Caco-2 (cell line): Measurements from ENCODE around the gene NPPC. TPM values are rescaled to one million over a fixed set of nuclear protein-coding genes. Genes with fewer than 3 reads are reported as not detected.

Source experiments
- BruUV-seq: library from RNA; stranded (reverse); fragments of 400-500 nt; replicated peaks from 2 replicates; lab custom pipeline; 2021; lab: Mats Ljungman, UMichigan
- CTCF ChIA-PET: fragments of 300-600 bp; sonication (Branson Sonifier 250); formaldehyde crosslinking; loops from one replicate; lab custom pipeline; 2022; ENCODE audit warnings: antibody characterized with exemption; lab: Charles Lee
- POLR2A ChIA-PET: fragments of 300-600 bp; sonication (Branson Sonifier 250); formaldehyde crosslinking; loops from one replicate; lab custom pipeline; 2022; ENCODE audit warnings: antibody characterized with exemption; lab: Charles Lee
- DNase-seq, 2 experiments: peaks; one replicate each; pipeline versions ENCODE4 v3.0.0 to v3.0.0-alpha.2; 2020 to 2022
- H3K27me3 ChIP-seq: replicated peaks from 2 replicates; pipeline ENCODE4 v1.6.0; 2011; ENCODE audit warnings: low read length; ENCODE audit not compliant: control insufficient read depth, insufficient read depth
- H3K36me3 ChIP-seq: 2 replicates; pipeline ENCODE4 v1.5.1; 2011; ENCODE audit warnings: low read length; ENCODE audit not compliant: control insufficient read depth, insufficient read depth
- H3K4me1 ChIP-seq: fragments of 250-450 bp; sonication (Bioruptor Pico); 2 replicates; pipeline ENCODE4 v1.5.1; 2020; ENCODE audit warnings: mild to moderate bottlenecking
- H3K4me3 ChIP-seq: 2 replicates; pipeline ENCODE4 v1.5.1; 2011; ENCODE audit warnings: low read depth, mild to moderate bottlenecking, control low read depth, low read length
- H3K9me3 ChIP-seq: fragments of 250-450 bp; sonication (Bioruptor Pico); 2 replicates; pipeline ENCODE4 v1.5.1; 2020; ENCODE audit warnings: mild to moderate bottlenecking, moderate library complexity
- H3K27ac Mint-ChIP-seq: one replicate; pipeline ENCODE4 v1.8.0; 2022; ENCODE audit warnings: mixed read lengths; ENCODE audit not compliant: unreplicated experiment
- H3K27me3 Mint-ChIP-seq: one replicate; pipeline ENCODE4 v1.8.0; 2022; ENCODE audit warnings: mixed read lengths; ENCODE audit not compliant: insufficient read depth, unreplicated experiment
- H3K36me3 Mint-ChIP-seq: one replicate; pipeline ENCODE4 v1.8.0; 2022; ENCODE audit warnings: mild to moderate bottlenecking, mixed read lengths; ENCODE audit not compliant: insufficient read depth, unreplicated experiment
- H3K4me1 Mint-ChIP-seq: one replicate; pipeline ENCODE4 v1.8.0; 2022; ENCODE audit warnings: low read depth, mixed read lengths; ENCODE audit not compliant: unreplicated experiment
- H3K4me3 Mint-ChIP-seq: one replicate; pipeline ENCODE4 v1.8.0; 2022; ENCODE audit warnings: mild to moderate bottlenecking, moderate library complexity, mixed read lengths; ENCODE audit not compliant: unreplicated experiment
- H3K9me3 Mint-ChIP-seq: one replicate; pipeline ENCODE4 v1.8.0; 2022; ENCODE audit warnings: mixed read lengths; ENCODE audit not compliant: unreplicated experiment
- intact Hi-C: fragments of 100-400 bp; cut with micrococcal nuclease; formaldehyde crosslinking; loops from one replicate; pipeline ENCODE4 v1.10.0; 2022; ENCODE audit not compliant: unreplicated experiment
- total RNA-seq: library from RNA; stranded (reverse); gene quantifications from 2 replicates; pipeline ENCODE4 v1.2.3, GENCODE V29; 2022
- TF ChIP-seq, protein P1 (sequence below), 2 experiments: fragments of 200-600 bp in 1 of 2; IDR thresholded peaks; 1 replicate in 1 of 2; 2 replicates in 1 of 2; pipeline versions ENCODE4 v1.5.1 to v1.8.0; 2011 to 2022; ENCODE audit warnings: antibody characterized with exemption in 1 of 2, control low read depth in 1 of 2, inconsistent platforms in 1 of 2, low read depth in 1 of 2, low read length in 1 of 2, mild to moderate bottlenecking in 1 of 2, moderate library complexity in 1 of 2; ENCODE audit not compliant: insufficient read depth in 1 of 2, severe bottlenecking in 1 of 2, unreplicated experiment in 1 of 2

Gene NPPC
- total RNA-seq, 1 experiment from 2014 or later, result not detected

- CTCF ChIA-PET, result no interaction called here
- intact Hi-C loops, result loop anchor here (5.0 kb wide), 1 partner anchor 462 kb away; no protein-coding TSS in a partner anchor
- H3K27me3 ChIP-seq, result no peaks in the 10 kb centered on the region
- H3K27me3 Mint-ChIP-seq, result no peaks in the 10 kb centered on the region
- H3K4me1 ChIP-seq, result no peaks in the 10 kb centered on the region
- H3K36me3 ChIP-seq, result no peaks in the 10 kb centered on the region
- no peaks in the 10 kb centered on the region for H3K9me3 Mint-ChIP-seq
- H3K9me3 ChIP-seq, result no peaks in the 10 kb centered on the region
- H3K4me1 Mint-ChIP-seq, result no peaks in the 10 kb centered on the region
- no peak overlapping the region for H3K4me3 Mint-ChIP-seq
- DNase-seq, result no peak
- no TSS peak for BruUV-seq
- peaks cover 10% of the 10 kb centered on the region for H3K36me3 Mint-ChIP-seq
- H3K27ac Mint-ChIP-seq, result no peak overlapping the region
- H3K4me3 ChIP-seq, result no peak overlapping the region
- POLR2A ChIA-PET, result no interaction called here
- TF ChIP-seq, protein P1, sequence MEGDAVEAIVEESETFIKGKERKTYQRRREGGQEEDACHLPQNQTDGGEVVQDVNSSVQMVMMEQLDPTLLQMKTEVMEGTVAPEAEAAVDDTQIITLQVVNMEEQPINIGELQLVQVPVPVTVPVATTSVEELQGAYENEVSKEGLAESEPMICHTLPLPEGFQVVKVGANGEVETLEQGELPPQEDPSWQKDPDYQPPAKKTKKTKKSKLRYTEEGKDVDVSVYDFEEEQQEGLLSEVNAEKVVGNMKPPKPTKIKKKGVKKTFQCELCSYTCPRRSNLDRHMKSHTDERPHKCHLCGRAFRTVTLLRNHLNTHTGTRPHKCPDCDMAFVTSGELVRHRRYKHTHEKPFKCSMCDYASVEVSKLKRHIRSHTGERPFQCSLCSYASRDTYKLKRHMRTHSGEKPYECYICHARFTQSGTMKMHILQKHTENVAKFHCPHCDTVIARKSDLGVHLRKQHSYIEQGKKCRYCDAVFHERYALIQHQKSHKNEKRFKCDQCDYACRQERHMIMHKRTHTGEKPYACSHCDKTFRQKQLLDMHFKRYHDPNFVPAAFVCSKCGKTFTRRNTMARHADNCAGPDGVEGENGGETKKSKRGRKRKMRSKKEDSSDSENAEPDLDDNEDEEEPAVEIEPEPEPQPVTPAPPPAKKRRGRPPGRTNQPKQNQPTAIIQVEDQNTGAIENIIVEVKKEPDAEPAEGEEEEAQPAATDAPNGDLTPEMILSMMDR (IDR thresholded peaks at IDR 0.05; ENCODE audit: insufficient read depth in 1 of 2, low read depth in 1 of 2, low read length in 1 of 2, severe bottlenecking in 1 of 2, unreplicated experiment in 1 of 2), result no peak
Measured at GRCh38 chr2:231905026-231905425, 21.2 kb downstream of the NPPC start.

DNA sequence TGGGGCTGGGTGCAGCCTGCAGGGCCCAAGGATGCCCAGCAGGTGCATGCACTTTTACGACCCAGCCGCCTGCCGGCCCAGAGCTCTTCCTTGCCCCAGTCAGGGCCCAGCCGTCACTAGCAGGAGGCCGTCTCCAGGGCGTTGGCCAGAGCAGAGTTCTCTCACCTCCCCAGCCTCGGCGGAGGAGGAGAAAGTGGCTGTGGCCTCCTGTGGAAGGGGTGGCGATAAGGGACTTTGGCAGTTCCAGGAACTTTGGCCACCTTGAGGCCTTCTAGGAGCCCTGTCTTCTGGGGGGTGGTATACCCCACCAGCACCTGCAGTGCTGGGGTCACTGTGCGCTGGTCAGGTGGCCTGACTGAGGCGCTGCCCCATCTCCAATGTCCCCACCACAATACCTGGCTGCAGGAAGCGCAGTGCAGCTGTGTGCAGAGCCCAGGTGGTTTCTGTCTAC lies 22.0 kb downstream of the NPPC start:
- H3K4me3 ChIP-seq, result no peak overlapping the region
- H3K27me3 ChIP-seq, result no peaks in the 10 kb centered on the region
- Mint-ChIP-seq H3K36me3 (peaks cover 10% of the 10 kb centered on the region), H3K4me3 (no peak overlapping the region), H3K9me3 (no peaks in the 10 kb centered on the region), H3K27ac (no peak overlapping the region), H3K4me1 (no peaks in the 10 kb centered on the region), H3K27me3 (no peaks in the 10 kb centered on the region)
- H3K36me3 ChIP-seq, result no peaks in the 10 kb centered on the region
- H3K4me1 ChIP-seq, result no peaks in the 10 kb centered on the region
- CTCF ChIA-PET, result no interaction called here
- intact Hi-C loops, result no loop called here
- BruUV-seq, result no TSS peak
- H3K9me3 ChIP-seq, result no peaks in the 10 kb centered on the region
- POLR2A ChIA-PET, result no interaction called here
- DNase-seq, result no peak
- TF ChIP-seq, protein P1 (IDR thresholded peaks at IDR 0.05; ENCODE audit: insufficient read depth in 1 of 2, low read depth in 1 of 2, low read length in 1 of 2, severe bottlenecking in 1 of 2, unreplicated experiment in 1 of 2), result no peak

- ChIA-PET CTCF (no interaction called here), POLR2A (no interaction called here)
- intact Hi-C loops, result no loop called here
- Histone ChIP-seq H3K4me1 (no peaks in the 10 kb centered on the region), H3K27me3 (no peaks in the 10 kb centered on the region), H3K9me3 (no peaks in the 10 kb centered on the region), H3K36me3 (no peaks in the 10 kb centered on the region), H3K4me3 (no peak overlapping the region)
- Mint-ChIP-seq H3K4me1 (no peaks in the 10 kb centered on the region), H3K27ac (no peak overlapping the region), H3K27me3 (no peaks in the 10 kb centered on the region), H3K4me3 (no peak overlapping the region), H3K36me3 (peaks cover 10% of the 10 kb centered on the region), H3K9me3 (no peaks in the 10 kb centered on the region)
- TF ChIP-seq, protein P1 (IDR thresholded peaks at IDR 0.05; ENCODE audit: insufficient read depth in 1 of 2, low read depth in 1 of 2, low read length in 1 of 2, severe bottlenecking in 1 of 2, unreplicated experiment in 1 of 2), result no peak
- DNase-seq, result no peak
- no TSS peak for BruUV-seq
Measured at GRCh38 chr2:231902598-231902997, 23.6 kb downstream of the NPPC start.
